Spleen (tissue), 11 donors: ENCODE data around the gene DNAH14. TPM values are rescaled to one million over a fixed set of nuclear protein-coding genes. Genes with fewer than 3 reads are reported as not detected.

Source experiments
- DNase-seq: peaks from one replicate; pipeline ENCODE4 v3.0.0-alpha.2; 2020
- H3K27ac ChIP-seq, 8 donors: fragments of 200-600 bp; sonication (generic) in 7 of 8; 1 replicate in 4 of 8; 2 replicates in 4 of 8; pipeline versions ENCODE4 v1.5.0 to v1.8.0; 2016 to 2021; ENCODE audit warnings: inconsistent platforms in 4 of 8, mild to moderate bottlenecking in 4 of 8, moderate library complexity in 1 of 8
- H3K27me3 ChIP-seq, 7 donors: fragments of 200-600 bp; sonication (generic) in 6 of 7; replicated peaks in 1 of 7; 1 replicate in 4 of 7; 2 replicates in 3 of 7; pipeline versions ENCODE4 v1.5.0 to v1.8.0; 2016 to 2021; ENCODE audit warnings: inconsistent platforms in 3 of 7, mild to moderate bottlenecking in 1 of 7
- H3K36me3 ChIP-seq, 6 donors: fragments of 200-600 bp; sonication (generic) in 5 of 6; 1 replicate in 4 of 6; 2 replicates in 2 of 6; pipeline versions ENCODE4 v1.5.0 to v1.8.0; 2016 to 2021; ENCODE audit warnings: inconsistent platforms in 2 of 6
- H3K4me1 ChIP-seq, 6 donors: fragments of 200-600 bp; sonication (generic) in 5 of 6; 1 replicate in 3 of 6; 2 replicates in 3 of 6; pipeline versions ENCODE4 v1.5.0 to v1.8.0; 2016 to 2021; ENCODE audit warnings: inconsistent platforms in 3 of 6
- H3K4me3 ChIP-seq, 8 donors: fragments of 200-600 bp; sonication (generic) in 7 of 8; 1 replicate in 4 of 8; 2 replicates in 4 of 8; pipeline versions ENCODE4 v1.5.0 to v1.8.0; 2016 to 2021; ENCODE audit warnings: inconsistent platforms in 4 of 8, mild to moderate bottlenecking in 4 of 8, moderate library complexity in 2 of 8
- H3K9me3 ChIP-seq, 8 donors: fragments of 200-600 bp; sonication (generic) in 7 of 8; 1 replicate in 4 of 8; 2 replicates in 4 of 8; pipeline versions ENCODE4 v1.5.0 to v1.8.0; 2016 to 2021; ENCODE audit warnings: inconsistent platforms in 4 of 8
- CTCF ChIP-seq, 11 experiments: fragments of 200-600 bp in 7 of 11; fragments of 450-650 bp in 4 of 11; sonication (generic) in 4 of 11; IDR thresholded peaks in 8 of 11; conservative IDR thresholded peaks in 3 of 11; 1 replicate in 7 of 11; 2 replicates in 4 of 11; pipeline versions ENCODE4 v1.4.0 to v1.8.0; 2016 to 2021; ENCODE audit warnings: antibody characterized with exemption in 11 of 11, inconsistent platforms in 4 of 11, mild to moderate bottlenecking in 1 of 11
- POLR2A ChIP-seq, 3 donors: fragments of 450-650 bp; IDR thresholded peaks; one replicate each; pipeline ENCODE4 v1.5.1; 2017; ENCODE audit warnings: antibody characterized with exemption in 3 of 3, mild to moderate bottlenecking in 1 of 3
- POLR2AphosphoS5 ChIP-seq, 3 donors: sonication (generic); formaldehyde crosslinking; IDR thresholded peaks; one replicate each; pipeline ENCODE4 v1.5.1; 2017; ENCODE audit warnings: antibody characterized with exemption in 3 of 3
- WGBS, 5 donors: extraction: QIAGEN DNeasy Blood & Tissue Kit in 3 of 5; methylation state at CpG; one replicate each; pipeline versions ENCODE4 v1.1.5 to v1.1.7; 2013 to 2018; 5-methylcytosine and 5-hydroxymethylcytosine counted together
- intact Hi-C: fragments of 100-400 bp; cut with DNase I; formaldehyde crosslinking; loops from one replicate; pipeline ENCODE4 v1.15.0; 2023; ENCODE audit warnings: low total_unique reads
- polyA plus RNA-seq, 3 donors: library from polyadenylated mRNA; stranded (reverse); fragments of 200-250 nt; gene quantifications; one replicate each; pipeline ENCODE4 v1.2.1, GENCODE V29; 2013
- total RNA-seq, 7 donors: library from RNA; depleted of rRNA in 3 of 7; stranded (reverse); fragments of >200 nt in 3 of 7; fragmentation: NEBNext Ultra II Directional in 4 of 7; extraction: Animal tissue kit (Norgen Biotek cat#: 25700) in 4 of 7; gene quantifications; one replicate each; pipeline versions ENCODE4 v1.1.0 to v1.2.1, GENCODE V29; 2016 to 2021
- donor health status: healthy with polysubstance abuse.
- donor health status: DM: no; HTN: no; CAD: no; lungs with moderate emphysema.
- donor health status: DM: no; HTN: no; CAD: no.
- donor health status: Bipolar disorder and iron deficiency.
- donor health status: healthy.
- donor health status: DM: no; HTN: no; CAD: no.
- donor health status: DM: yes; HTN: yes; CAD: no.

The DNAH14 gene
- total and polyA plus RNA-seq, 10 donors: 0.70 to 6.4 (median 4.8) TPM

GRCh38 chr1:224896130-224896781 is 33.2 kb upstream of the DNAH14 start:
- TF ChIP-seq CTCF (IDR thresholded peaks at IDR 0.05 in 8 of 11, conservative IDR thresholded peaks at IDR 0.05 in 3 of 11): no peak
- TF ChIP-seq POLR2AphosphoS5 (IDR thresholded peaks at IDR 0.05): no peak
- no peak for TF ChIP-seq POLR2A (IDR thresholded peaks at IDR 0.05)
- Histone ChIP-seq H3K4me1 (no peaks in the 10 kb centered on the region), H3K27me3 (no peaks in the 10 kb centered on the region), H3K27ac (no peak overlapping the region), H3K36me3 (no peaks in the 10 kb centered on the region), H3K9me3 (peaks cover 0 to 12% (median 10%) of the 10 kb centered on the region in 8 donors), H3K4me3 (no peak overlapping the region)
- DNase-seq: no peak
- WGBS, 5 donors: 71 to 84% (median 80%) methylated on average over 4 to 5 of the region's 5 CpGs
- intact Hi-C loops: no loop called here

- H3K9me3 ChIP-seq: peaks cover 0 to 12% (median 10%) of the 10 kb centered on the region in 8 donors
- no peak for DNase-seq
- WGBS, 5 donors: 65 to 95% (median 91%) methylated on average over 1 of the region's 1 CpG
- intact Hi-C loops: no loop called here
- H3K27me3 ChIP-seq: peaks cover 0 to 3% (median 0%) of the 10 kb centered on the region in 7 donors
- H3K27ac ChIP-seq: no peak overlapping the region
- no peak overlapping the region for H3K4me3 ChIP-seq
- TF ChIP-seq POLR2AphosphoS5 (IDR thresholded peaks at IDR 0.05) (no peak), POLR2A (IDR thresholded peaks at IDR 0.05) (no peak), CTCF (IDR thresholded peaks at IDR 0.05 in 8 of 11, conservative IDR thresholded peaks at IDR 0.05 in 3 of 11) (no peak)
- no peaks in the 10 kb centered on the region for H3K36me3 ChIP-seq
- H3K4me1 ChIP-seq: no peaks in the 10 kb centered on the region
These were observed 31.7 kb upstream of the DNAH14 start for GRCh38 chr1:224897529-224898327.

GRCh38 chr1:224898937-224899336 is 30.5 kb upstream of the DNAH14 start:
- DNase-seq: no peak
- Histone ChIP-seq H3K27me3 (peaks cover 0 to 3% (median 0%) of the 10 kb centered on the region in 7 donors), H3K4me3 (no peak overlapping the region), H3K36me3 (no peaks in the 10 kb centered on the region), H3K4me1 (no peaks in the 10 kb centered on the region), H3K9me3 (peaks cover 0 to 12% (median 10%) of the 10 kb centered on the region in 8 donors), H3K27ac (no peak overlapping the region)
- 77 to 83% (median 81%) methylated on average over 3 of the region's 3 CpGs for WGBS, 5 donors
- TF ChIP-seq POLR2A (IDR thresholded peaks at IDR 0.05): no peak
- TF ChIP-seq POLR2AphosphoS5 (IDR thresholded peaks at IDR 0.05): no peak
- TF ChIP-seq CTCF (IDR thresholded peaks at IDR 0.05 in 8 of 11, conservative IDR thresholded peaks at IDR 0.05 in 3 of 11): no peak
- intact Hi-C loops: no loop called here

GRCh38 chr1:224900062-224900630 is 29.3 kb upstream of the DNAH14 start:
- peaks cover 0 to 3% (median 0%) of the 10 kb centered on the region in 7 donors for H3K27me3 ChIP-seq
- H3K4me3 ChIP-seq: no peak overlapping the region
- 80 to 93% (median 85%) methylated on average over 3 of the region's 3 CpGs for WGBS, 5 donors
- no peak for DNase-seq
- H3K9me3 ChIP-seq: peaks cover 0 to 12% (median 10%) of the 10 kb centered on the region in 8 donors
- no peaks in the 10 kb centered on the region for H3K4me1 ChIP-seq
- no peak overlapping the region for H3K27ac ChIP-seq
- intact Hi-C loops: no loop called here
- TF ChIP-seq CTCF (IDR thresholded peaks at IDR 0.05 in 8 of 11, conservative IDR thresholded peaks at IDR 0.05 in 3 of 11): no peak
- TF ChIP-seq POLR2AphosphoS5 (IDR thresholded peaks at IDR 0.05): no peak
- no peak for TF ChIP-seq POLR2A (IDR thresholded peaks at IDR 0.05)
- H3K36me3 ChIP-seq: no peaks in the 10 kb centered on the region
